Measurements from ENCODE around the gene KNDC1. TPM values are rescaled to one million over a fixed set of nuclear protein-coding genes. Genes with fewer than 3 reads are reported as not detected.
A peak's percentile ranks its signal among the peaks of the same experiment; 100 is the strongest.

The KNDC1 gene
- total and polyA plus RNA-seq, 2 donors (not counting 1 experiment from before 2014, with no cell fraction given), result 0.17 to 0.45 TPM

GRCh38 chr10:133133471-133134231 lies 26.4 kb upstream of the KNDC1 start:
- Histone ChIP-seq H2AFZ (ENCODE audit: insufficient read depth, low read depth, low read length, poor library complexity, severe bottlenecking) (no peak overlapping the region), H3K9ac (ENCODE audit: low read length) (no peak overlapping the region), H3K27me3 (replicated peaks in 1 of 4; ENCODE audit: control extremely low read depth in 1 of 4, control insufficient read depth in 3 of 4, insufficient read depth in 4 of 4, low read length in 3 of 4) (no peaks in the 10 kb centered on the region), H4K20me1 (ENCODE audit: control insufficient read depth, insufficient read depth, low read length, poor library complexity, severe bottlenecking) (no peaks in the 10 kb centered on the region), H3K4me3 (ENCODE audit: control extremely low read depth in 1 of 5, extremely low read depth in 1 of 5, insufficient read depth in 1 of 5, low read depth in 2 of 5, low read length in 4 of 5) (no peak overlapping the region), H3K79me2 (ENCODE audit: control insufficient read depth, insufficient read depth, low read length) (no peaks in the 10 kb centered on the region), H3K36me3 (replicated peaks in 1 of 2; ENCODE audit: control extremely low read depth in 1 of 2, control insufficient read depth in 1 of 2, extremely low read depth in 1 of 2, insufficient read depth in 2 of 2, low read length in 1 of 2) (no peaks in the 10 kb centered on the region), H3K9me3 (ENCODE audit: control extremely low read depth in 1 of 3, control insufficient read depth in 2 of 3, insufficient read depth in 1 of 3, low read length in 2 of 3) (peaks cover 0 to 14% (median 0%) of the 10 kb centered on the region in 3 donors), H3K27ac (ENCODE audit: low read length in 2 of 2) (no peak overlapping the region), H3K4me2 (replicated peaks; ENCODE audit: low read depth, low read length, poor library complexity, severe bottlenecking) (no peak overlapping the region), H3K4me1 (ENCODE audit: control insufficient read depth in 2 of 2, insufficient read depth in 2 of 2, low read length in 2 of 2) (peaks cover 3 to 7% of the 10 kb centered on the region in 2 donors)
- H3K4me3 Mint-ChIP-seq, result no peak overlapping the region
- POLR2A ChIA-PET, result no interaction called here
- CTCF ChIA-PET, result no interaction called here
- intact Hi-C loops (cut with micrococcal nuclease), result no loop called here
- H3K4me1 Mint-ChIP-seq, result peaks cover 18% of the 10 kb centered on the region
- H3K27ac Mint-ChIP-seq, result no peak overlapping the region
- peaks cover 10% of the 10 kb centered on the region for H3K27me3 Mint-ChIP-seq
- ATAC-seq (ENCODE audit: low read depth) (no peak), DNase-seq (no peak)
- no peak for TF ChIP-seq EZH2 (IDR thresholded peaks at IDR 0.05; ENCODE audit: borderline replicate concordance, insufficient read depth, low read depth, low read length, poor library complexity, severe bottlenecking)
- TF ChIP-seq, protein P1, sequence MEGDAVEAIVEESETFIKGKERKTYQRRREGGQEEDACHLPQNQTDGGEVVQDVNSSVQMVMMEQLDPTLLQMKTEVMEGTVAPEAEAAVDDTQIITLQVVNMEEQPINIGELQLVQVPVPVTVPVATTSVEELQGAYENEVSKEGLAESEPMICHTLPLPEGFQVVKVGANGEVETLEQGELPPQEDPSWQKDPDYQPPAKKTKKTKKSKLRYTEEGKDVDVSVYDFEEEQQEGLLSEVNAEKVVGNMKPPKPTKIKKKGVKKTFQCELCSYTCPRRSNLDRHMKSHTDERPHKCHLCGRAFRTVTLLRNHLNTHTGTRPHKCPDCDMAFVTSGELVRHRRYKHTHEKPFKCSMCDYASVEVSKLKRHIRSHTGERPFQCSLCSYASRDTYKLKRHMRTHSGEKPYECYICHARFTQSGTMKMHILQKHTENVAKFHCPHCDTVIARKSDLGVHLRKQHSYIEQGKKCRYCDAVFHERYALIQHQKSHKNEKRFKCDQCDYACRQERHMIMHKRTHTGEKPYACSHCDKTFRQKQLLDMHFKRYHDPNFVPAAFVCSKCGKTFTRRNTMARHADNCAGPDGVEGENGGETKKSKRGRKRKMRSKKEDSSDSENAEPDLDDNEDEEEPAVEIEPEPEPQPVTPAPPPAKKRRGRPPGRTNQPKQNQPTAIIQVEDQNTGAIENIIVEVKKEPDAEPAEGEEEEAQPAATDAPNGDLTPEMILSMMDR (IDR thresholded peaks at IDR 0.05), result no peak
- no peaks in the 10 kb centered on the region for H3K9me3 Mint-ChIP-seq (ENCODE audit: insufficient read depth)
- WGBS (ENCODE audit: insufficient coverage), result 91% methylated on average over 20 of the region's 20 CpGs

DNA sequence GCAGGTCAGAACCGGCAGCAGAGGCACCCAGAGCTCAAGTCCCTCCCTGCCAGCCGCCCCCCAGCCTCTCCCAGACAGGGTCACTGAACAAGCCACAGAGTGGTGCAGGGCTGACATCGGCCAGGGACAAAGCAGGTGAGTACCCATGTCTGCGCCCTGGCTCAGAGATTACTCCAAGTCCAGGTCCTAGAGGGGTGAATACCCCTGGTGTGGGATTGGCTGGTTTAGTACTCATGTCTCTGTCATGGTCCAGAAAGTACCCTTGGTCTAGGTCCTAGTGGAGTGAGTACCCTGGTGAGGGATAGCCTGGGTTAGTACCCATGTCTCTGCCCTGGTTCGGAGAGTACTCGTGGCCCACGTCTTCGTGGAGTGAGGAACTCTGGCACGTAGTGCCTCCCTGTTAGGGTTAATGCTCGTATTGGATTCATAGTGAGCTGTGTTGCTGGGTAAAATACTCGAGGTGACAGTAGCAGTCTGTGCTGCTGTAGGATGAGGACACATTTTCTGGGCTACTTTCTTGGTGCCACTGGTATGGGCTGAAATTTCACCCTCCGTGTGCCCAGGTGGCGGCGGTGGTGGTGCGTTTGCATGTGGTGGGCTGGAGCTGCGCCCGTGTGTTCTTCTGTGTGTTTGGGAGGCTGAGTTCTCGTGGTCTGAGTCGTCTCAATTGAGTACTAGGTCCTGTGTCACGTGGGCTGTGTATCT lies 25.5 kb upstream of the KNDC1 start:
- intact Hi-C loops (cut with micrococcal nuclease), result no loop called here
- Histone ChIP-seq H3K79me2 (ENCODE audit: control insufficient read depth, insufficient read depth, low read length) (no peaks in the 10 kb centered on the region), H3K9ac (ENCODE audit: low read length) (no peak overlapping the region), H3K27ac (ENCODE audit: low read length in 2 of 2) (no peak overlapping the region), H3K4me1 (ENCODE audit: control insufficient read depth in 2 of 2, insufficient read depth in 2 of 2, low read length in 2 of 2) (peaks cover 3 to 7% of the 10 kb centered on the region in 2 donors), H3K4me3 (ENCODE audit: control extremely low read depth in 1 of 5, extremely low read depth in 1 of 5, insufficient read depth in 1 of 5, low read depth in 2 of 5, low read length in 4 of 5) (no peak overlapping the region), H4K20me1 (ENCODE audit: control insufficient read depth, insufficient read depth, low read length, poor library complexity, severe bottlenecking) (no peaks in the 10 kb centered on the region), H3K27me3 (replicated peaks in 1 of 4; ENCODE audit: control extremely low read depth in 1 of 4, control insufficient read depth in 3 of 4, insufficient read depth in 4 of 4, low read length in 3 of 4) (no peaks in the 10 kb centered on the region), H2AFZ (ENCODE audit: insufficient read depth, low read depth, low read length, poor library complexity, severe bottlenecking) (no peak overlapping the region), H3K36me3 (replicated peaks in 1 of 2; ENCODE audit: control extremely low read depth in 1 of 2, control insufficient read depth in 1 of 2, extremely low read depth in 1 of 2, insufficient read depth in 2 of 2, low read length in 1 of 2) (no peaks in the 10 kb centered on the region), H3K4me2 (replicated peaks; ENCODE audit: low read depth, low read length, poor library complexity, severe bottlenecking) (peak overlapping the region; percentile 19), H3K9me3 (ENCODE audit: control extremely low read depth in 1 of 3, control insufficient read depth in 2 of 3, insufficient read depth in 1 of 3, low read length in 2 of 3) (peaks cover 0 to 7% (median 0%) of the 10 kb centered on the region in 3 donors)
- Mint-ChIP-seq H3K4me1 (peaks cover 18% of the 10 kb centered on the region), H3K27me3 (peaks cover 10% of the 10 kb centered on the region), H3K27ac (no peak overlapping the region), H3K9me3 (ENCODE audit: insufficient read depth) (no peaks in the 10 kb centered on the region), H3K4me3 (peak overlapping the region; percentile 50)
- ChIA-PET CTCF (no interaction called here), POLR2A (no interaction called here)
- DNase-seq (no peak), ATAC-seq (ENCODE audit: low read depth) (no peak)
- no peak for TF ChIP-seq EZH2 (IDR thresholded peaks at IDR 0.05; ENCODE audit: borderline replicate concordance, insufficient read depth, low read depth, low read length, poor library complexity, severe bottlenecking)
- TF ChIP-seq, protein P1 (IDR thresholded peaks at IDR 0.05), result no peak
- 73% methylated on average over 15 of the region's 20 CpGs for WGBS (ENCODE audit: insufficient coverage)
